ENCODE measurements around the gene ABLIM2. TPM values are rescaled to one million over a fixed set of nuclear protein-coding genes. Genes with fewer than 3 reads are reported as not detected.

Gene ABLIM2
- polyA plus RNA-seq, 1 donor from 2014 or later = 1.3 TPM

DNA sequence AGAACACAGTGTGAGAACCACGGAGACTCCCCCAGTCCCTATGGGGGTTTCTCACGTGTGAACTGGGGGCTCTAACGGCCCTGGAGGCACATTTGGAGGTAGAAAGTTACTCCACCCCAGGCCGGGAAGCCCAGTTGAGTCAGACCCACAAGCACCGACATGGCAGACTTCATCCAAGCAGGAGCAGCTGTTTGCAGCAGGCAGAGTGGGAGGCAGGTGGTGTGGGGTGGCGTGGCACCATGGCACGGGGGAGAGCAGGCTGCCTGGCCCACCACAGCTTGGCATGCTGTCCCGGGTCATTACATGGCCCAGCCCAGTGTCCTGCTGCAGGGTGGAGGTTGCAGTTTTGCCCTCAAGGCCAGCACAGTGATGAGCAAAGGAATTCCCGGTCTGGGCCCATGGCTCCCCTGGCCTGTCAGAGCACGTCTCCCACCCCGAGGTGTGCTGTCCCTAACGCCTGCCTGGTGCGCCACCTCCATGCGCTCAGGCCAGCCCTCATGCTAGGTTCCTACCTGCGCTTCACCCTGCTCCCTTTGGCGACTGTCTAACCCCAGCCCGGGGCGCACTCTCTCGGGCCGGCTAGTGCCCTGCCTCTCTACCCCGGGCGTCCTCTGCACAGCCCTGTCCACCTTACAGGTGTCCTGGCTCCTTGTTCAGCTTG lies 128.4 kb downstream of the ABLIM2 start:
- Mint-ChIP-seq H3K27me3 (peaks cover 5% of the 10 kb centered on the region), H3K36me3 (peaks cover 6% of the 10 kb centered on the region), H3K9me3 (no peaks in the 10 kb centered on the region), H3K4me1 (peaks cover 0 to 2% (median 2%) of the 10 kb centered on the region in 3 donors), H3K4me3 (no peak overlapping the region), H3K27ac (no peak overlapping the region)

DNA sequence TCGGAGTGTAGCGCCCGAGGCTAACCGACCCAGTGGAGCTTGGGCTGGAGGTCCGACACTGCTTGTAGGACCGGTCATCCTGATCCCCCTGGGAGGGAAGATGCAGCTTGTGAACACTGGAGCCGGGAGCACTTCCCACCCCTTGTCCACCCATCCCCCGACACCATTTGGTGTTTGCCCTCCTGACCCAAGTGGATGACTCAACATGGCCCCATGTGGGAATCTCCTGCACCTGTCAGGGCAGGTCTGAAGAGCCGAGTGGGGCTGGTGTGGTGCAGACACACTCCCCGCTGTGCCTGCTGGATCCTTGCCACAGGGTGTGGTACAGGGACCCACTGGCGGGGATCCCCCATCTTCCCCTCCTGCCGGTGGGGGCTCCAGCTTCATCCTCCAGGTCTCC lies 128.9 kb downstream of the ABLIM2 start:
- no peak overlapping the region for H3K27ac Mint-ChIP-seq

DNA sequence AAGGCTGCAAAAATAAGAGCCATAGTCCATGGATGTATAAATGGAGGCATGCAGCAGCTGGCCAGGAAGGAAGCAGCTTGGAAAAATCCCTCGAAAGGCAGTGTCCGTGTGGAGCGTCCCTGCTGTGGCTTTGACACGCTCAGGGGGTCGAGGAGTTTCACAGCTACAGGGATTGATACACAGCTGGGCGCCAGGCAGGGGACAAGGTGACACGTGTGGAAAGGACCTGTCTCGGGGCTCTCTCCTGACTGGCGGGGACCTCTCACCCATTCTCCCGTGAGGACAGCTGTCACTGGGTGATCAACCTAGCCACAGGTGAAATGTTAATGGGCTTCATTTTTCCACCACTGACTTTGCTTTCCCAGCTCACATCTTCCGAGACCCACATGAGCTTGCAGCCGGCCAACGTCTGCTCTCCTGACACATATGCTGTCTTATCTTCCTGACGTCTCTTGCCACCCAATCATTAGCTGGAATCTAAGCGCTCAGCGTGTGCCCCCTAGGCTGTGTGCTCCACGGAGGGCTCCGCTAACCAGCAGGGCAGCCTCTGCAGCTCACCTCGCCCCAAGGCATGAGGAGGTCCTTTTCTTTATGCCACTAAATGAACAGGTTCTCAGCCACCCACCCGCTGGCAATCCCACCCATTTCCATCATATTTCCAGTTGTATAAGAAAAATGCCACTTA lies 129.6 kb downstream of the ABLIM2 start:
- Mint-ChIP-seq H3K36me3 (peaks cover 6% of the 10 kb centered on the region), H3K27ac (no peak overlapping the region), H3K4me1 (no peaks in the 10 kb centered on the region), H3K4me3 (no peak overlapping the region), H3K27me3 (peaks cover 2% of the 10 kb centered on the region), H3K9me3 (no peaks in the 10 kb centered on the region)

More for the DNA sequence above, 128.9 kb downstream of the ABLIM2 start:
- Mint-ChIP-seq H3K27me3 (peaks cover 2% of the 10 kb centered on the region), H3K4me1 (no peaks in the 10 kb centered on the region), H3K9me3 (no peaks in the 10 kb centered on the region), H3K36me3 (peaks cover 6% of the 10 kb centered on the region), H3K4me3 (no peak overlapping the region)

DNA sequence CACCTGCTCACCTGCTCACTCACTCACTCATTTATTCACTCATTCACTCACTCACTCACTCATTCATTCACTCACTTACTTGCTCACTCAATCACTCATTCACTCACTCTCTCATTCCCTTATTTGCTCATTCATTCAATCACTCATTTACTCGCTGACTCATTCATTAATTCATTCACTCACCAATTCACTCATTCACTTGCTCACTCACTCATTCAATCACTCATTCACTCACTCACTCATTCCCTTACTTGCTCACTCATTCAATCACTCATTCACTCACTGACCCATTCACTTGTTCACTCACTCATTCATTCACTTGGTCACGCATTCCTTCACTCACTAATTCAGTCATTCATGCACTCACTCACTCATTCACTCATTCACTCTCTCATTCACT lies 130.2 kb downstream of the ABLIM2 start:
- Mint-ChIP-seq H3K4me3 (no peak overlapping the region), H3K36me3 (peaks cover 6% of the 10 kb centered on the region), H3K27me3 (peaks cover 2% of the 10 kb centered on the region), H3K4me1 (no peaks in the 10 kb centered on the region), H3K27ac (no peak overlapping the region), H3K9me3 (no peaks in the 10 kb centered on the region)

DNA sequence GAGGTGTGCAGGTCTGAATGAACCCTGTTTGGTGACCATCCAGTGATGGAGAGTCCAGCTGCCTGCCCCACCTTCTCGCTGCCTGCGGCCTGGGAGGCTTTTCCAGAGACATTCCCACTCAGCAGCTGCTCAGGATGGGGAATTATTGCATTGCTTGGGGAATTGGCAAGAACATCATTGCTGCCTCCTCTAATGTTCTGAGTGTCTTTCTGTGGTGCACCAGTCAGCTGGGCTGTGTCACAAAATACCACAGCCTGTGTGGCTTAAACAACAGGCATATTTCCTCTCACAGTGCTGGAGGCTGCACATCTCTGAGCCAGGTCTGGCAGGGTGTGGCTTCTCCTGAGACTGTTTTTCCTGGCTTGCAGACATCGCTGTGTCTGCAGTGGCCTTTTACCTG lies 132.2 kb downstream of the ABLIM2 start:
- Mint-ChIP-seq H3K9me3 (no peaks in the 10 kb centered on the region), H3K27me3 (peaks cover 2% of the 10 kb centered on the region), H3K4me1 (peaks cover 0 to 2% (median 0%) of the 10 kb centered on the region in 3 donors), H3K4me3 (no peak overlapping the region), H3K36me3 (peaks cover 3% of the 10 kb centered on the region), H3K27ac (no peak overlapping the region)

DNA sequence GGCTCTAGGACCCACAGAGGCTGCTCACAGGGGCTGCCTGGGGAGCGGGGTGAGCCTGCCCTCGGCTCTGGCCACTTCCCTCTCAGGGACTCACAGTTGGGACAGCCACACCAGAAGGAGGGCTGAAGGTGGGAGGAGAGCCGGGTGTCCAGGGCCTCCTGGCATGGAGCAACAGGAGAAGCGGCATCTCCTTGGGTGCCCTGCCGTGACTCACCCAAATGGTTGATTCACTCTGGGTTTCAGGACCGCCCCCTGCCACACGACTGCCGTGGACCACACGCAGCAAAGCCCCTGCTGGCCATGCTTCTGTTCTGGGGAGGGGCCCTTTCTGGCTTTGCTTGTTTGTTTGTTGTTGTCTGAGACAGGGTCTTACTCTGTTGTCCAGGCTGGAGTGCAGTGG lies 132.9 kb downstream of the ABLIM2 start:
- no peak overlapping the region for H3K4me3 Mint-ChIP-seq
- no peak overlapping the region for H3K27ac Mint-ChIP-seq
- H3K27me3 Mint-ChIP-seq = no peaks in the 10 kb centered on the region
- H3K9me3 Mint-ChIP-seq = no peaks in the 10 kb centered on the region
- H3K36me3 Mint-ChIP-seq = peaks cover 3% of the 10 kb centered on the region
- peaks cover 0 to 2% (median 0%) of the 10 kb centered on the region in 3 donors for H3K4me1 Mint-ChIP-seq

DNA sequence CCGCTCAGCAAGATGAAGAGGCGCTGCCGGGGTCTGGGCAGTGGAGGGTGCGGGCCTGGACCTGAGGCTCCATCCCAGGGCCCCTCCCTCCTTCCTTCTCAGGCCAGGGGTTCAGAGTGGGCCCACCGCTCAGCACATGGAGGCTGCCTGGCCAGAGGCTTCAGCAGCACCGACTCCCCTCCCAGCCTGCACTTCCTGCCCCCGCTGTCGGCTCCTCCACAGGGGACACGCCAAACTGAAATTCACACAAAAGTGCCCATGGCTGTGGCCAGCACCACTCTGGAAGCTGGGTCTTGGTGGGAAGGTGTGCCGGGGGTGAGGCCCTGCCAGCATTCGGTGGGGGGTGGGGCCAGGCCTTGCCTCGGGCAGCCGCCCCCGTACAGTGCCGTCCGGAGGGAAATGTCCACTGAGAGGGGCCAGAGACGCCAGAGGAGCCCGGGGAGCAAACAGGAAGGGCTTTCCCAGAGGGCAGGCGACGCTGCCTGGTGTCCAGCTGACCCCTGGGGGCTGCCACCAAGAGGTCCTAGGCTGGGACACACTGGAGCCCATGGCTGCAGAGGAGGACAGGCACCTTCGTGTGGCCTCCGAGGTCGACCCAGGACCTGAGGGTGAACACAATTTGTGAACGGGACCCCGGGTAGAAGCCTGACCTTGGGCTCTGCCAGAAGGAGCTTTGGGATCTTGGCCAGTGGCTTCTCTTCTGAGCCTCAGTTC lies 134.4 kb downstream of the ABLIM2 start:
- H3K4me1 Mint-ChIP-seq = peaks cover 0 to 2% (median 0%) of the 10 kb centered on the region in 3 donors
- H3K36me3 Mint-ChIP-seq = peaks cover 3% of the 10 kb centered on the region

DNA sequence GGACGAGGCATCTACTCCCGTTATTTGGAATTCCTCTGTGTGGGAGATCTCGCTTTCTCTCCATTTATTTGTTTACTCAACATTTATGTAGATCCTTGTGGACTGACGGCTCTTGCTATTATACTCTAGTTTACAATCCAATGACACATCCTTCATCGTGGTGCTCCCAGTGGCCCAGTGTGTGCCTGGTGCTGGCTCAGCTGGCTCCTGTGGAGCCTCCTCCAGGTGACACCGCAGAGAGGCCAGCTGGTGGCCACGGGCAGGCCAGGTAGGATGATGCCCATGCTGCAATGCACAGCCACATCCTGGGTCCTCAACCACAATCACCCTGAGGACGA lies 134.9 kb downstream of the ABLIM2 start:
- Mint-ChIP-seq H3K4me3 (no peak overlapping the region), H3K9me3 (no peaks in the 10 kb centered on the region), H3K27me3 (no peaks in the 10 kb centered on the region), H3K4me1 (peaks cover 0 to 2% (median 0%) of the 10 kb centered on the region in 3 donors), H3K36me3 (peaks cover 3% of the 10 kb centered on the region), H3K27ac (no peak overlapping the region)

More for the DNA sequence above, 134.4 kb downstream of the ABLIM2 start:
- Mint-ChIP-seq H3K4me3 (no peak overlapping the region), H3K27me3 (no peaks in the 10 kb centered on the region), H3K9me3 (no peaks in the 10 kb centered on the region), H3K27ac (no peak overlapping the region)

DNA sequence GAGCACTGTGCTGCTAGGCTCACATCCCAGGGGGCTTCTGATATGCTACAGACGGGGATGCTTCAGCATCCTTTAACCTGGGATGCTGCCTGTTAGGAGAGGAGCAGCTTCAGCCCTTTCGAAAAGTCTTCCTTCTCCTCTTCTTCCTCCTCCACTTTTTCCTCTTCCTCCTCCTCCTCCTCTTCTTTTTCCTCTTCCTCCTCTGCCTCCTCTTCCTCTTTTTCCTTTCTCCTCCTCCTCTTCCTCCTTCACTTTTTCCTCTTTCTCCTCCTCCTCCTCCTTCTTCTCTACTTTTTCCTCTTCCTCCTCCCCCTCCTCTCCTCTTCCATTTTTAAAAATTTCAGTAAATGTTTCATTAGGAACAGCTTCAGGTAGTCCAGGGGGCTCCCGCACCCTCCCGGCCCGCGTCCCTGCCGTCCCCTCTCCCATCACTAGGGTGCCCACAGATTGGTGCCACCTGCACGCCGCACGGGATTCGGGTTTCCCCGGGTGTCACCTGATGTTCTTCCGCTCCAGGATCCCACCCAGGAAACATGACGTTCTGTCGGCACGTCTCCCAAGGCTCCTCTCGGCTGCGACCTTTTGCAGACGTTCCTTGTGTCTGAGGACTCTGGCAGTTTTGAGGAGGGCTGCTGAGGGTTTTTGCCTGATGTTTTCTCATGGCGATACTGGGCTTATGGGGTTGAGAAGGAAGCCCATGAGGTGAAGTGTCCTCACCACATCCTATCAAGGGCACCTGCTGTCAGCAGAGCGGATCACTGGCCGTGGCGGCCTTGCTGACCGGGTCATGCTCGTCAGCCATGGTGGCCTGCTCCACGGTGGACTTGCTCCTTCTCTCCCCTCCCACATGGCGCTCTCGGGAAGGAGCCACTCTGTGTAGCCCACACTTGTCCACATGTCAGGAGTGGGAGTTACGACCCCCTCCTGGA lies 135.6 kb downstream of the ABLIM2 start:
- Mint-ChIP-seq H3K4me1 (peaks cover 0 to 2% (median 0%) of the 10 kb centered on the region in 3 donors), H3K36me3 (no peaks in the 10 kb centered on the region), H3K4me3 (no peak overlapping the region), H3K27me3 (no peaks in the 10 kb centered on the region), H3K27ac (peak overlapping the region in 1 of 3 donors; percentile 75), H3K9me3 (no peaks in the 10 kb centered on the region)

DNA sequence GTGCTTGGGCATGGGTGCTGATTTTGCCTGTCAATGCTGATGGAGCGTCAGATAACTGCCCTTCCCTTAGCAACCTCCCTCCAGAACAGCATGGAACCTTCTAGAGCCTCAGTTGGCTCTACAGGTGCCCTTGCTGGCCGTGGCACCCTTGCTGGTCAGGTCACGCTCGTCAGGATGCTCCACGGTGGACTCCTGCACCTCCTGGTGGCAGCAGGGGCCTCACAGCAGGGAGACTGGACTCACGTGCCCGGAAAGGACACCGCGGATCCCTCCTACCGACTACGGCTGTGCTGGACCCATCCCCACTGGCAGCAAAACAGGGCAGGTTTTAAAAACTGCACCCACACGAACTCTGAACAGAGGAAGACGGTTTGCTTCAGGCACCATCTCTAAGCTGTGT lies 136.8 kb downstream of the ABLIM2 start:
- no peaks in the 10 kb centered on the region for H3K36me3 Mint-ChIP-seq
- H3K27ac Mint-ChIP-seq = no peak overlapping the region
- H3K4me1 Mint-ChIP-seq = peaks cover 0 to 2% (median 0%) of the 10 kb centered on the region in 3 donors

DNA sequence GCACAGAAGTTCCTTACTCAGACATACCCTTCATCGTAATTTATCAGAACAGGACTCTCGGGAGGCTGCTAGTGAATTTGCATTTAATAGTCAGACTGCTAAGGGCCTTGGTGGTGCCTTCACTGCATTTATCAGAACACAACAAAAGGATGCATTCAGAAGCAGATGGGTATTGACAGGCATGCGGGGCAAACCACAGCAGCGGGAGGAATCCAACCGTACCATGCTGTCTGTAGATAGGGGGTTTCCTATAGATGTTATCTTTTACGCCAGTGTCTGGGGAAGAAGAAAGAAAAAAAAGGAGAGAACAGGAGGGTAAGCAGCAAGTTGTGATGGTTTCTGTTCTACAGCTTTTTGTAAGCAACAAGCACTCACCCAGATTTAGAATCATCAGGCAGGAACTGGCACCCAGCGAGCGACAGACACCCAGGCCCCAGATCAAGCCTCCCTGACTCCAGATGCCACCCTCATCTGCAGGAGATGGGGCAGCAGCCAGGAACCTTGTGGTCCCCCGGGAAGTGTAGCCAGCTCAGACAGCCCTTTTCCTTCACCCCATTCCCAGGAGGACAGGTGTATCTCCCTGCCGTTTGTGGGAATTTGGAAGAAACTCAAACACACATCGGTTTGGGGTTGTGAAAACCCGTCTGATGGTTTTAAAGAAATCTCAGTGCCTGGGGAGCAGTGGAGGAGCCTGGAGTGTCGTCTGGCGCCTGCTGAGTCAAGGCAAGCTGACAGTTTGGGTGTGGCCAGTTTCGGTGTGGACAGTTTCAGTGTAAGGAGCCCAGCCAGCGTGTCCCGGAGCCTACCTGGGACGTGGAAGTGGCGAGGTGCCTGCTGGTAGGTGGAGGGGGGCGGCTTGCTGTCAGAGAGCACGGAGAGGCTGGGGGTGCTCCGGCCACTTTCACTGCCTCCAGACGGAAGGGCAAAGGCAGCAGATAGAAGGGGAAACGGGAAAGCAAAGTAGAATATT lies 138.9 kb downstream of the ABLIM2 start:
- peak overlapping the region in 1 of 4 donors; percentile 17 for H3K4me3 Mint-ChIP-seq
- peaks cover 0 to 2% (median 2%) of the 10 kb centered on the region in 3 donors for H3K4me1 Mint-ChIP-seq
- H3K36me3 Mint-ChIP-seq = no peaks in the 10 kb centered on the region
- peaks cover 2% of the 10 kb centered on the region for H3K27me3 Mint-ChIP-seq
- H3K9me3 Mint-ChIP-seq = no peaks in the 10 kb centered on the region
- H3K27ac Mint-ChIP-seq = no peak overlapping the region

More for the DNA sequence above, 136.8 kb downstream of the ABLIM2 start:
- Mint-ChIP-seq H3K27me3 (peaks cover 2% of the 10 kb centered on the region), H3K4me3 (no peak overlapping the region), H3K9me3 (no peaks in the 10 kb centered on the region)

DNA sequence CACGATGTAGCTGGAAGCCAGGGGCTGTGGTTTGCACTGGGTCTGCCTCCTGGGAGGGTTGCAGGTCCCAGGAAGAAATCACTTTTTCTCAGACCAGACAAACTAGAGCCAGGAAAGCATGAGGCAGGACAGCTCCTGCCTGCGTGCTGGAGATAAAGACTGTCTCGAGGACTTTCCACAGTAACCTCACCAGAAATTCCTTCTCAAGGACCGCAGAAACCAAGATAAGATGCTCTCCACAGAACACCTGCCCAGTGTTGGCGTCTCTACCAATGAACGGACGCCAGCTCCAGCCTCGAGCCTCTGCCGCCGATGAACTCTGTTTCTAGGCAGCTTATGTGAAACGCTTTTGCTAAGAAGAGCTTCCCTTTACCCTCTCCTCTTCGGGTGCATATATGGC lies 142.1 kb downstream of the ABLIM2 start:
- Mint-ChIP-seq H3K27ac (no peak overlapping the region), H3K9me3 (no peaks in the 10 kb centered on the region), H3K4me3 (no peak overlapping the region), H3K36me3 (no peaks in the 10 kb centered on the region), H3K27me3 (peaks cover 2% of the 10 kb centered on the region), H3K4me1 (peaks cover 0 to 2% (median 0%) of the 10 kb centered on the region in 3 donors)

DNA sequence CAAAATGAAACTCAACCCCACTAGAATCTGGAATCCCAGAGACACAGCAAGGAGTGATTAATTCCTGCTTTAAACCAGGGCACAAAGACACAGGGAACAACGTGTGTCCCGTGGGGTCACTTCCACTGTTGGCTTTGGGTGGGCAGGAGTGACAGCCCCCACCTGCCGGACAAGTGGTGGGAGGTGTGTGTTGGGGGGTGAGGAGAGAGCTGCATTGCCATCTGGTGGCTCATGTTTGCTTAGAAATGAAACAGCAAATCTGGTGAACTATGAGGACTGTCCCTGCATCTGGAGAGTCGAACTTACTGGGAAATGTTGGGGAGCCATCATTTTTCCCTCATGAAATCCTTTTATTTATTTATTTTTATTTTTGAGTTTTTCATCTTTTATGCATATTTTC lies 143.1 kb downstream of the ABLIM2 start:
- Mint-ChIP-seq H3K4me1 (peaks cover 0 to 2% (median 0%) of the 10 kb centered on the region in 3 donors), H3K27ac (no peak overlapping the region), H3K9me3 (no peaks in the 10 kb centered on the region), H3K36me3 (no peaks in the 10 kb centered on the region), H3K27me3 (peaks cover 2% of the 10 kb centered on the region), H3K4me3 (no peak overlapping the region)

All from IgD-negative memory B cell (primary cell).